Pancreas (tissue), 10 donors: Measurements from ENCODE around the gene HMMR. TPM values are rescaled to one million over a fixed set of nuclear protein-coding genes. Genes with fewer than 3 reads are reported as not detected.
A peak's percentile ranks its signal among the peaks of the same experiment; 100 is the strongest.

Experiments
- ATAC-seq, 4 donors: fragments of 200-7000 bp; cut with Tn5 transposase; one replicate each; pipeline versions ENCODE4 v1.8.0 to v1.9.1; 2020; ENCODE audit warnings: mild to moderate bottlenecking in 4 of 4, moderate library complexity in 4 of 4
- DNase-seq, 6 donors: peaks; one replicate each; pipeline ENCODE4 v3.0.0-alpha.2; 2020
- FAIRE-seq: peaks from 2 replicates; lab custom pipeline; 2012; peaks lifted over from hg19 to GRCh38; lab: Jason Lieb, UNC
- H3K27ac ChIP-seq, 4 donors: fragments of 200-600 bp; sonication (generic); 1 replicate in 3 of 4; 2 replicates in 1 of 4; pipeline versions ENCODE4 v1.5.0 to v1.8.0; 2020
- H3K27me3 ChIP-seq, 4 donors: fragments of 200-600 bp; one replicate each; pipeline ENCODE4 v1.8.0; 2021
- H3K36me3 ChIP-seq, 3 donors: fragments of 200-600 bp; sonication (generic) in 1 of 3; one replicate each; pipeline versions ENCODE4 v1.5.0 to v1.8.0; 2020 to 2021
- H3K4me1 ChIP-seq, 3 donors: fragments of 200-600 bp; one replicate each; pipeline ENCODE4 v1.8.0; 2021
- H3K4me3 ChIP-seq, 4 donors: fragments of 200-600 bp; sonication (generic) in 2 of 4; one replicate each; pipeline versions ENCODE4 v1.5.0 to v1.8.0; 2020 to 2021
- H3K9me3 ChIP-seq, 4 donors: fragments of 200-600 bp; one replicate each; pipeline ENCODE4 v1.8.0; 2021
- CTCF ChIP-seq, 4 donors: fragments of 200-600 bp; sonication (generic) in 3 of 4; IDR thresholded peaks; one replicate each; pipeline versions ENCODE4 v1.5.0 to v1.8.0; 2021; ENCODE audit warnings: antibody characterized with exemption in 4 of 4
- WGBS, 2 donors: extraction: QIAGEN DNeasy Blood & Tissue Kit; methylation state at CpG; one replicate each; pipeline ENCODE4 v1.1.7; 2013; 5-methylcytosine and 5-hydroxymethylcytosine counted together
- intact Hi-C, 3 donors: fragments of 100-400 bp; cut with DNase I; formaldehyde crosslinking; loops; one replicate each; pipeline versions ENCODE4 v1.11.1 to v1.14.2; 2022
- polyA plus RNA-seq, 2 donors: library from polyadenylated mRNA; stranded (reverse); fragments of 200-250 nt; gene quantifications; one replicate each; pipeline ENCODE4 v1.2.3, GENCODE V29; 2013
- total RNA-seq, 6 donors: library from RNA; stranded (reverse); fragmentation: NEBNext Ultra II Directional in 4 of 6; extraction: Animal tissue kit (Norgen Biotek cat#: 25700) in 4 of 6; gene quantifications; one replicate each; pipeline versions ENCODE4 v1.2.1 to v1.2.4, GENCODE V29; 2021 to 2023
- donor health status: healthy with polysubstance abuse.
- donor health status: DM: no; HTN: no; CAD: no; lungs with moderate emphysema.
- donor health status: DM: no; HTN: no; CAD: no.
- donor health status: control.
- donor health status: control.
- donor health status: Bipolar disorder and iron deficiency.
- donor health status: DM: yes; HTN: yes; CAD: no.
- donor health status: DM: no; HTN: no; CAD: no.
- donor health status: DM: no; HTN: no; CAD: no.
- donor health status: DM: yes; HTN: yes; CAD: no.

Gene HMMR
- total and polyA plus RNA-seq, 8 donors: 0.07 to 0.84 (median 0.26) TPM; not detected in 1

- 0% methylated on average over 59 of the region's 59 CpGs for WGBS, 2 donors
- FAIRE-seq (no peak), DNase-seq (peak; percentile 93 to 100 (median 96)), ATAC-seq (peak; percentile 87 to 93 (median 90))
- H3K27ac ChIP-seq: peak within 1 kb of the TSS; percentile 90 to 97 (median 93)
- peaks cover 0 to 22% (median 15%) of the 10 kb centered on the region in 3 donors for H3K4me1 ChIP-seq
- no peaks in the 10 kb centered on the region for H3K9me3 ChIP-seq
- H3K4me3 ChIP-seq: peak within 1 kb of the TSS; percentile 60 to 85 (median 72)
- peaks cover 0 to 3% (median 0%) of the 10 kb centered on the region in 4 donors for H3K27me3 ChIP-seq
- peaks cover 0 to 4% (median 0%) of the 10 kb centered on the region in 3 donors for H3K36me3 ChIP-seq
- intact Hi-C loops: no loop called here
- no peak for TF ChIP-seq CTCF (IDR thresholded peaks at IDR 0.05)
Measured at GRCh38 chr5:163459819-163460561, 442 bp upstream of the HMMR start, which contains the start of gene NUDCD2. Gene NUDCD2 (minus strand): TSS chr5:163460102. CDS start chr5:163460050, 52 bp downstream.

GRCh38 chr5:163463063-163463435 is 2.6 kb downstream of the HMMR start:
- H3K27ac ChIP-seq: no peak overlapping the region
- no peak for FAIRE-seq
- no peak for DNase-seq
- H3K4me1 ChIP-seq: peaks cover 0 to 16% (median 9%) of the 10 kb centered on the region in 3 donors
- H3K36me3 ChIP-seq: no peaks in the 10 kb centered on the region
- intact Hi-C loops: no loop called here
- H3K27me3 ChIP-seq: peaks cover 0 to 3% (median 0%) of the 10 kb centered on the region in 4 donors
- H3K4me3 ChIP-seq: no peak overlapping the region
- no peak for ATAC-seq
- H3K9me3 ChIP-seq: no peaks in the 10 kb centered on the region
- TF ChIP-seq CTCF (IDR thresholded peaks at IDR 0.05): no peak

GRCh38 chr5:163467682-163468081 is 7.2 kb downstream of the HMMR start:
- intact Hi-C loops: no loop called here
- ATAC-seq (no peak), DNase-seq (no peak), FAIRE-seq (no peak)
- Histone ChIP-seq H3K27me3 (peaks cover 0 to 3% (median 0%) of the 10 kb centered on the region in 4 donors), H3K4me3 (no peak overlapping the region), H3K9me3 (no peaks in the 10 kb centered on the region), H3K27ac (no peak overlapping the region), H3K4me1 (no peaks in the 10 kb centered on the region), H3K36me3 (no peaks in the 10 kb centered on the region)
- 72 to 81% methylated on average over 4 of the region's 4 CpGs for WGBS, 2 donors
- no peak for TF ChIP-seq CTCF (IDR thresholded peaks at IDR 0.05)

GRCh38 chr5:163473635-163474243 is 13.3 kb downstream of the HMMR start:
- peak; percentile 72 for FAIRE-seq
- H3K27ac ChIP-seq: no peak overlapping the region
- no peaks in the 10 kb centered on the region for H3K9me3 ChIP-seq
- H3K27me3 ChIP-seq: no peaks in the 10 kb centered on the region
- no peak overlapping the region for H3K4me3 ChIP-seq
- ATAC-seq: peak in 2 of 4 donors; percentile 40 to 51
- DNase-seq: no peak
- intact Hi-C loops: no loop called here
- no peaks in the 10 kb centered on the region for H3K4me1 ChIP-seq
- TF ChIP-seq CTCF (IDR thresholded peaks at IDR 0.05): peak in 1 of 4 donors; percentile 8
- H3K36me3 ChIP-seq: no peaks in the 10 kb centered on the region
- WGBS, 2 donors: 86 to 88% methylated on average over 3 of the region's 3 CpGs
